HepG2 (cell line): ENCODE data around the gene ZNF488. TPM values are rescaled to one million over a fixed set of nuclear protein-coding genes. Genes with fewer than 3 reads are reported as not detected.

Experiments used
- ATAC-seq: fragments of 200-7000 bp; cut with Tn5 transposase; 3 replicates; pipeline ENCODE4 v1.9.1; 2020; ENCODE audit warnings: mild to moderate bottlenecking, moderate library complexity
- BruUV-seq: library from RNA; stranded (reverse); fragments of 400-500 nt; replicated peaks from 2 replicates; lab custom pipeline; 2021; lab: Mats Ljungman, UMichigan
- CTCF ChIA-PET: fragments of 300-600 bp; formaldehyde crosslinking; extraction: SDS; loops from one replicate; lab custom pipeline; 2021; ENCODE audit warnings: low total read pairs, inconsistent platforms, low intra/inter-chr PET ratio; lab: Yijun Ruan, JAX
- POLR2A ChIA-PET: fragments of 350-600 bp; sonication (Branson Sonifier 250); formaldehyde crosslinking; loops from one replicate; lab custom pipeline; 2020; ENCODE audit warnings: antibody characterized with exemption, inconsistent platforms; lab: Yijun Ruan, JAX
- DNase-seq: peaks from one replicate; pipeline ENCODE4 v3.0.0-alpha.2; 2015; ENCODE audit warnings: low spot score
- FAIRE-seq: peaks from 3 replicates; lab custom pipeline; 2011; peaks lifted over from hg19 to GRCh38; lab: Jason Lieb, UNC
- H2AFZ ChIP-seq: one replicate; pipeline ENCODE4 v1.6.1; 2011; ENCODE audit warnings: low read length, inconsistent platforms
- H3K27ac ChIP-seq: fragments of 300-600 bp; 3 replicates; pipeline ENCODE4 v1.8.0; 2011; ENCODE audit warnings: mixed run types, mild to moderate bottlenecking, mixed read lengths, low read length, inconsistent platforms; ENCODE audit not compliant: insufficient read depth; ENCODE audit errors: extremely low read length
- H3K27me3 ChIP-seq, 2 experiments: fragments of 200-600 bp in 1 of 2; 2 replicates in 1 of 2; 3 replicates in 1 of 2; pipeline versions ENCODE4 v1.6.0 to v1.8.0; 2011; ENCODE audit warnings: low read length in 2 of 2, mild to moderate bottlenecking in 2 of 2, moderate library complexity in 2 of 2, inconsistent platforms in 1 of 2; ENCODE audit not compliant: insufficient read depth in 2 of 2, control insufficient read depth in 1 of 2
- H3K36me3 ChIP-seq, 2 experiments: fragments of 200-600 bp in 1 of 2; replicated peaks in 1 of 2; 2 replicates in 1 of 2; 3 replicates in 1 of 2; pipeline versions ENCODE4 v1.5.1 to v1.8.0; 2011; ENCODE audit warnings: low read length in 2 of 2, inconsistent platforms in 1 of 2; ENCODE audit not compliant: insufficient read depth in 2 of 2, control insufficient read depth in 1 of 2
- H3K4me1 ChIP-seq: 2 replicates; pipeline ENCODE4 v1.5.1; 2012; ENCODE audit warnings: low read length, inconsistent platforms; ENCODE audit not compliant: insufficient read depth
- H3K4me2 ChIP-seq: 2 replicates; pipeline ENCODE4 v1.6.0; 2011; ENCODE audit warnings: low read depth, low read length, inconsistent platforms
- H3K4me3 ChIP-seq, 3 experiments: fragments of 200-600 bp in 1 of 3; sonication (generic), shearing (Covaris generic) in 1 of 3; replicated peaks in 1 of 3; 2 replicates each; pipeline ENCODE4 v1.5.1; 2011 to 2016; ENCODE audit warnings: low read length in 3 of 3, inconsistent platforms in 2 of 3, low read depth in 2 of 3, mild to moderate bottlenecking in 2 of 3, control low read depth in 1 of 3, mixed read lengths in 1 of 3; ENCODE audit not compliant: insufficient read depth in 1 of 3
- H3K79me2 ChIP-seq: one replicate; pipeline ENCODE4 v1.6.1; 2011; ENCODE audit warnings: low read length, inconsistent platforms; ENCODE audit not compliant: insufficient read depth
- H3K9ac ChIP-seq: 2 replicates; pipeline ENCODE4 v1.6.0; 2011; ENCODE audit warnings: mild to moderate bottlenecking, low read depth, low read length, inconsistent platforms; ENCODE audit not compliant: insufficient read depth
- H3K9me3 ChIP-seq: 2 replicates; pipeline ENCODE4 v1.5.1; 2012; ENCODE audit warnings: mild to moderate bottlenecking, low read length
- H4K20me1 ChIP-seq: 2 replicates; pipeline ENCODE4 v1.6.0; 2011; ENCODE audit warnings: inconsistent platforms, mild to moderate bottlenecking, low read length, moderate library complexity; ENCODE audit not compliant: insufficient read depth
- CBFB ChIP-seq: sonication (generic); formaldehyde crosslinking; IDR thresholded peaks from 2 replicates; pipeline ENCODE4 v1.4.0; 2020; ENCODE audit warnings: missing genetic modification reagents
- ZBTB21 ChIP-seq: sonication (generic); formaldehyde crosslinking; IDR thresholded peaks from 2 replicates; pipeline ENCODE4 v1.4.0; 2020; ENCODE audit warnings: missing genetic modification reagents
- ZNF263 ChIP-seq: sonication (generic); formaldehyde crosslinking; IDR thresholded peaks from 2 replicates; pipeline ENCODE4 v1.4.0; 2020; ENCODE audit warnings: missing genetic modification reagents
- WGBS: methylation state at CpG from one replicate; pipeline ENCODE4 v1.1.6; 2017; ENCODE audit warnings: low lambda C conversion rate; 5-methylcytosine and 5-hydroxymethylcytosine counted together
- in situ Hi-C: cut with HindIII; loops from 2 replicates; pipeline ENCODE4 v1.10.0; 2017; ENCODE audit warnings: low pct_unique_long_range_greater_than_20kb; ENCODE audit not compliant: extremely low pct_ligation_motif_present
- intact Hi-C: fragments of 100-400 bp; cut with micrococcal nuclease; formaldehyde crosslinking; loops from one replicate; pipeline ENCODE4 v1.10.0; 2022; ENCODE audit not compliant: unreplicated experiment
- polyA plus RNA-seq, 8 experiments: library from polyadenylated mRNA; depleted of rRNA in 3 of 8; stranded (reverse) in 7 of 8; unstranded in 1 of 8; fragments of >200 nt; fragmentation: Illumina TruSeq in 4 of 8; extraction: Trizol in 4 of 8; gene quantifications; 2 replicates each; pipeline versions ENCODE4 v1.2.1 to v1.2.3, GENCODE V29; 2011 to 2016; ENCODE audit warnings: low read depth in 4 of 8, missing spikeins in 1 of 8, mixed read lengths in 1 of 8; ENCODE audit not compliant: insufficient read depth in 1 of 8
- total RNA-seq, 5 experiments: library from RNA; depleted of rRNA; stranded (reverse); fragments of >200 nt; fragmentation: Illumina TruSeq; extraction: Trizol; gene quantifications; 2 replicates each; pipeline ENCODE4 v1.2.3, GENCODE V29; 2016; ENCODE audit warnings: low read depth in 1 of 5
- TF ChIP-seq, protein P1 (sequence below): sonication (generic); formaldehyde crosslinking; IDR thresholded peaks from 2 replicates; pipeline ENCODE4 v1.8.0; 2023; ENCODE audit warnings: mild to moderate bottlenecking, missing genetic modification reagents
- TF ChIP-seq, protein P2 (sequence below): sonication (generic); formaldehyde crosslinking; IDR thresholded peaks from 2 replicates; pipeline ENCODE4 v1.5.1; 2020; ENCODE audit warnings: mild to moderate bottlenecking, missing genetic modification reagents

ZNF488 gene
- total and polyA plus RNA-seq, 2 of the 13 experiments (the other 11 are each of a cell fraction or from before 2014, with no cell fraction given) = 0.13 to 0.15 TPM

DNA sequence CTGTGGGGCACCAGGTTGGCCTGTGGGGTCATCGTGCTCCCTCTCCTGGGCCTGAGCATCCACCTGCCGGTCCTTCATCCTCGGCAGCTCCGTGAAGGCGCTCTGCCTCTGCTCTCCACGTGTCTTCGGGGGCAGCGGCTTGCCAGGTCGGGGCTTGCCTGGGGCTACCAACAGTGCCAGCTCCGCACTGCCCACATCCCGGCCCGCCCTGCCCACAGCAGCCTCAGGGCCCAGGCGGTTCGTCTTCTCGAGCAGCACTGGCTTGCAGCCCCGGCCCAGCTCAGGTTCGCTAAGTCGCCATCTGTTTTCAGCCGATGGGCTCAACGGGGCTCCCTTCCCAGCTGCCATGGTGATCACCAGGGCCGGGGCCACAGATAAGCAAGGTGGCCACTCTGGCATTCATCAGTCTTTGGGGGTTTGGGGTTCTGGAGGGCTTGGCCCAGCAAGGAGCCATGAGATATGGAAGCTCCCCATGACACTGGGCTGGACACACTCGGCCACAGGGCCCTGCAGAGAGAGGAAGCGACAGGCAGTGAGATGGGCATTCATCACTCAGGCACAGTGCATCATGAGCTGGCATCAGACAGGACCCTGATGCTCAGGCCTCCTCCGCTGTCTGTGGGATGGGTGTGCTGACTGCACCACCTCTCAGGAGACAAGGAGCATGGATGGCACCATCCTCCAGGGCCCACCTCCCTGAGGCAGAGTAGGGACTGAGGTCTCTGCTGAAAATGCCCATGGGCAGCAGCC, 15.5 kb downstream of the ZNF488 start (continued):
- TF ChIP-seq, protein P1, sequence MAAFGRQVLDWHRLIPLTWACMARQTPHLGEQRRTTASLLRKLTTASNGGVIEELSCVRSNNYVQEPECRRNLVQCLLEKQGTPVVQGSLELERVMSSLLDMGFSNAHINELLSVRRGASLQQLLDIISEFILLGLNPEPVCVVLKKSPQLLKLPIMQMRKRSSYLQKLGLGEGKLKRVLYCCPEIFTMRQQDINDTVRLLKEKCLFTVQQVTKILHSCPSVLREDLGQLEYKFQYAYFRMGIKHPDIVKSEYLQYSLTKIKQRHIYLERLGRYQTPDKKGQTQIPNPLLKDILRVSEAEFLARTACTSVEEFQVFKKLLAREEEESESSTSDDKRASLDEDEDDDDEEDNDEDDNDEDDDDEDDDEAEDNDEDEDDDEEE (CRISPR knock-in tag) = no peak
- no peak for TF ChIP-seq ZBTB21
- TF ChIP-seq, protein P2, sequence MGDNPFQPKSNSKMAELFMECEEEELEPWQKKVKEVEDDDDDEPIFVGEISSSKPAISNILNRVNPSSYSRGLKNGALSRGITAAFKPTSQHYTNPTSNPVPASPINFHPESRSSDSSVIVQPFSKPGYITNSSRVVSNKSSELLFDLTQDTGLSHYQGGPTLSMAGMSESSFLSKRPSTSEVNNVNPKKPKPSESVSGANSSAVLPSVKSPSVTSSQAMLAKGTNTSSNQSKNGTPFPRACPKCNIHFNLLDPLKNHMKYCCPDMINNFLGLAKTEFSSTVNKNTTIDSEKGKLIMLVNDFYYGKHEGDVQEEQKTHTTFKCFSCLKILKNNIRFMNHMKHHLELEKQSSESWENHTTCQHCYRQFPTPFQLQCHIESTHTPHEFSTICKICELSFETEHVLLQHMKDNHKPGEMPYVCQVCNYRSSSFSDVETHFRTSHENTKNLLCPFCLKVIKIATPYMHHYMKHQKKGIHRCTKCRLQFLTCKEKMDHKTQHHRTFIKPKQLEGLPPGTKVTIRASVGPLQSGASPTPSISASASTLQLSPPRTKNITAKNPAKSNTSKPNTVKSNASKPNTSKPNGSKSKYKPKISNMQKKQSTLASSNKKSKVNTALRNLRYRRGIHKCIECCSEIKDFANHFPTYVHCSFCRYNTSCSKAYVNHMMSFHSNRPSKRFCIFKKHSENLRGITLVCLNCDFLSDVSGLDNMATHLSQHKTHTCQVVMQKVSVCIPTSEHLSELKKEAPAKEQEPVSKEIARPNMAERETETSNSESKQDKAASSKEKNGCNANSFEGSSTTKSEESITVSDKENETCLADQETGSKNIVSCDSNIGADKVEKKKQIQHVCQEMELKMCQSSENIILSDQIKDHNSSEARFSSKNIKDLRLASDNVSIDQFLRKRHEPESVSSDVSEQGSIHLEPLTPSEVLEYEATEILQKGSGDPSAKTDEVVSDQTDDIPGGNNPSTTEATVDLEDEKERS = no peak

DNA sequence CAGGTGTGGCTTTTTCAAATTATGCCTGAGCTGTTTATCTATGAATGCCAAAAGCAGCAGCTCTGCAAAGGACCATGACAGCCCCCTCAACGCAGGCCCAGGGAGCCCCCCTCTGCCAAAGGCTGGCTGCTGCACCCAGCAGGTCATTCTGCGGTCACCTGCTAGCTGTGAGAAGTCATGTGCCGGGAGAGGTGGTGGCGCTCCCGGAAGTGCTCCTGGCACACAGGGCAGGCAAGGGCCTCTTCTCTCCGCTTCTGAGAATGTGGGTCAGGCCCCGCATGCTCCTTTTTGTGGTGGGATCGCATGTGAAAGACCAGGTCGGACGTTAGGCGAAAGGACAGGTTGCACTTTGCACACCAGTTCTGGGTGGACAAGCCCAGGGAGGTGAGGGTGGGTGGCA, 16.4 kb downstream of the ZNF488 start:
- BruUV-seq = no TSS peak
- Histone ChIP-seq H3K9ac (no peak overlapping the region), H3K4me3 (no peak overlapping the region), H3K27me3 (peaks cover 0 to 4% of the 10 kb centered on the region in 2 experiments; a peak in 3 of 5 replicates), H4K20me1 (no peaks in the 10 kb centered on the region), H3K9me3 (no peaks in the 10 kb centered on the region), H3K36me3 (no peaks in the 10 kb centered on the region), H3K79me2 (no peaks in the 10 kb centered on the region), H2AFZ (no peak overlapping the region), H3K4me1 (peaks cover 10% of the 10 kb centered on the region; the same call in 1 of the 2 replicates), H3K4me2 (no peak overlapping the region), H3K27ac (no peak overlapping the region)
- intact Hi-C loops (no loop called here), in situ Hi-C loops (no loop called here)
- CTCF ChIA-PET = no interaction called here
- ATAC-seq (no peak), FAIRE-seq (no peak), DNase-seq (no peak)
- POLR2A ChIA-PET = no interaction called here
- WGBS = 51% methylated on average over 6 of the region's 11 CpGs
- TF ChIP-seq ZNF263 (CRISPR knock-in tag) (no peak), CBFB (CRISPR knock-in tag) (no peak)
